GM21447 (cell line): ENCODE results near the gene CARMIL3.
A peak's percentile ranks its signal among the peaks of the same experiment; 100 is the strongest.
"Not testable (repeated sequence)": the region's sequence is repeated elsewhere in the genome, so short reads cannot be mapped to it uniquely, and the experiment has no call there.

Experiments
- ATAC-seq: cut with Tn5 transposase; IDR thresholded peaks from one replicate; pipeline ENCODE4 v1.9.1; 2021; ENCODE audit not compliant: unreplicated experiment

Gene CARMIL3

GRCh38 chr14:24093207-24093900, 41.5 kb downstream of the CARMIL3 start:
- no peak for ATAC-seq

- ATAC-seq = peak; percentile 46
These were observed 42.4 kb downstream of the CARMIL3 start, which contains the start of gene PCK2 for GRCh38 chr14:24093901-24094840. TSS of gene PCK2 (plus strand) at chr14:24094311. CDS start at chr14:24094406, 95 bp downstream.

- peak; percentile 3 for ATAC-seq
These were observed 43.0 kb downstream of the CARMIL3 start for GRCh38 chr14:24094841-24095270.

- ATAC-seq = peak; percentile 68
These were observed 43.7 kb downstream of the CARMIL3 start for GRCh38 chr14:24095271-24096068.

GRCh38 chr14:24096545-24097181, 44.9 kb downstream of the CARMIL3 start:
- ATAC-seq = no peak

GRCh38 chr14:24098229-24098926, 46.6 kb downstream of the CARMIL3 start:
- no peak for ATAC-seq

GRCh38 chr14:24098927-24099813, 47.4 kb downstream of the CARMIL3 start:
- ATAC-seq = no peak

- ATAC-seq = no peak
These were observed 48.6 kb downstream of the CARMIL3 start for GRCh38 chr14:24100197-24100981.

GRCh38 chr14:24100982-24101494, 49.2 kb downstream of the CARMIL3 start:
- no peak for ATAC-seq

GRCh38 chr14:24102357-24103048, 50.7 kb downstream of the CARMIL3 start:
- no peak for ATAC-seq

- no peak for ATAC-seq
These were observed 51.6 kb downstream of the CARMIL3 start for GRCh38 chr14:24103451-24103850.

- ATAC-seq = not testable (repeated sequence)
These were observed 53.9 kb downstream of the CARMIL3 start for GRCh38 chr14:24105609-24106239.

- no peak for ATAC-seq
These were observed 55.0 kb downstream of the CARMIL3 start for GRCh38 chr14:24106672-24107271.

GRCh38 chr14:24108336-24108874, 56.6 kb downstream of the CARMIL3 start:
- ATAC-seq = no peak

- no peak for ATAC-seq
These were observed 58.3 kb downstream of the CARMIL3 start for GRCh38 chr14:24110060-24110459.

- no peak for ATAC-seq
These were observed 58.7 kb downstream of the CARMIL3 start for GRCh38 chr14:24110523-24110922.
